ENCODE measurements around the gene ZNF24.

Gene ZNF24

GRCh38 chr18:35352778-35353177, 8.6 kb upstream of the ZNF24 start:
- DNase-seq, result no peak

DNA sequence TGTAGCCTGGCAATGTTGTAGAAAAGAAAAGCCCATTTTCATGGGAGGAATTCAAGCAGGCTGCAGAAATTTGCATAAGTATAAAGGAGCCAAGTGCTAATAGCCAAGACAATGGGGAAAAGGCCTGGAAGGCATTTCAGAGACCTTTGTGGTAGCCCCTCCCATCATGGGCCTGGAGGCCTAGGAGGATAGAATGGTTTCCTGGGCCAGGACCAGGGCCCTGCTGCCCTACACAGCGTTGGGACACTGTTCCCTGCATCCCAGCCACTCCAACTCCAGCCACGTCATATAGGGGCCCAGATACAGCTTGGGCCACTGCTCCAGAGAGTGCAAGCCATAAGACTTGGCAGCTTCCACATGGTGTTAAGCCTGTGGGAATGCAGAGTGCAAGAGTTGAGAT, 8.1 kb upstream of the ZNF24 start:
- no peak for DNase-seq

- no peak for DNase-seq
Measured at GRCh38 chr18:35348001-35348400, 3.8 kb upstream of the ZNF24 start.

GRCh38 chr18:35345950-35346349, 1.7 kb upstream of the ZNF24 start:
- no peak for DNase-seq

DNA sequence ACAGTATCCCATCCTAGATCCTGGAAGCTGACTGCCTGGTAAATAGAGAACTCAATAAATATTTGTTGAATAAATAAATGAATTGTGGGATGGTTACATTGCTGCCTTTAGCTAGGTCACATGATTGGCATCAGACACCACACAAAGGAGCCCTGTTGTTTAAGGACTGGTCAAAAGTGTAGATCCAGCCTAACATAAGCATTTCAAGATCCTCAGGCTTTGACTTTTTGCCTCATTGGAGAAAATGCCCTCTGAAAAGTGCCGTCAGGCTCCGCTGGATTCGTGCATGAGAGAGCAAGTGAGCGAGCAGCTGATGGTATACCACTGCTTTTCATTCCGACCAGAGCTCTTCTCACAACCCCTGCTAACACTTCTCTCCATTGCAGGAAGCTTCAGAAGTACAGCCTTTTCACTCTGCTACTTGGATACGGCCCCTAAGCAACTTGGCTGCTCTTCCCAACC, 1.3 kb upstream of the ZNF24 start:
- DNase-seq, result no peak

DNA sequence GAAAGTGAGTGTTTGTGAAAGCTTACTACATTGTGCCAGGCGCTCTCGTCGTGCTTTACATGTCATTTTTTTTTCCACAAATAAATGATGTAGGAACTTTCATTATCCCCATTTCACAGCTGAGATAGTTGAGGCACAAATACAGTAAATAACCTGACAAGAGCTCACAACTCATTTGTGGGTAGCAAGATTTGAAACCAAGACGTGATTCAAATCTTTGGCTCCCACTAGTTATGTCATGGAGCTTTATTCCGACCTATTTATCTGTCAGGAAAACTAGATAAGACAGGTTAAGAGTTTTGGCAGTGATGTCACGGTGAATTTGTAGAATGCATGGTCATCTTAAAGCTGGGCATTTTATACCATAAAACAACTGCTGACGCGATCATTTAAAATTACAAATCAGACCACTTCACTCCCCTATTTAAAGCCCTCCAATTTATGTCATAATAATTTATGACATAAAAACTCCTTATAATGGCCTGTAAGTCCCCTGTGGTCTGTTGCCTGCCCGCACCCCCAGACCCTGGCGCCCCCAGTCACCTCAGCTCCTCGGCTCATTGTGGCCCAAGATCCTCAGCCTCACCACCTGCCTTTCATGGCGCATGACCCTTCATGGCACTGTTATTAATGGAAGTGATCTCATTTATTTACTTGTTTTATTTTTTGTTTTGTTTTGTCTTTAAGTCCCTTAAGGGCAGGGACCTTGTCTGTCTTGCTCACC, 678 bp upstream of the ZNF24 start:
- DNase-seq, result no peak

- DNase-seq, result peak; percentile 8
Measured at GRCh38 chr18:35343488-35343935, 708 bp downstream of the ZNF24 start.

GRCh38 chr18:35337286-35337685, 6.9 kb downstream of the ZNF24 start:
- DNase-seq, result no peak

GRCh38 chr18:35335866-35336265, 8.4 kb downstream of the ZNF24 start:
- no peak for DNase-seq

DNA sequence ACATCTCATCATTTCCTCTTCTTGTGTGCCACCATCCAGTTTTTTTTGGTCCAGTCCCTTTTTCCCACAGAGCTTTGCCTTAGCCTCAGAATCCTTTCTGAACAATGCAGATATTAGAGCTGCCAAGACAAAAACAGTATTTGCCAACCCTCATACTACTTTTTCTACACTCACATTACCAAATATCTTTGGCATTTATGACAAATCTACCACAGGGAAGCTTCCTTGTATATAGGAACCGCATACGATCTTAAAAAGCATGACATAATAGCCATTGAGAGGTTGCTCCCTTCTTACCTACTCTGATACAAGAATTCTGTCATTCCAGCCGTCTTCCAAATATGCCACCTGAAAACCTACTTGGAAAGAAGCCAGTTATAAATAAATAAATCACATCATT, 9.4 kb downstream of the ZNF24 start:
- DNase-seq, result no peak

GRCh38 chr18:35334212-35334611, 10.0 kb downstream of the ZNF24 start:
- DNase-seq, result peak; percentile 48

GRCh38 chr18:35331367-35332087, 12.7 kb downstream of the ZNF24 start:
- DNase-seq, result no peak

GRCh38 chr18:35328868-35329267, 15.4 kb downstream of the ZNF24 start:
- DNase-seq, result no peak

DNA sequence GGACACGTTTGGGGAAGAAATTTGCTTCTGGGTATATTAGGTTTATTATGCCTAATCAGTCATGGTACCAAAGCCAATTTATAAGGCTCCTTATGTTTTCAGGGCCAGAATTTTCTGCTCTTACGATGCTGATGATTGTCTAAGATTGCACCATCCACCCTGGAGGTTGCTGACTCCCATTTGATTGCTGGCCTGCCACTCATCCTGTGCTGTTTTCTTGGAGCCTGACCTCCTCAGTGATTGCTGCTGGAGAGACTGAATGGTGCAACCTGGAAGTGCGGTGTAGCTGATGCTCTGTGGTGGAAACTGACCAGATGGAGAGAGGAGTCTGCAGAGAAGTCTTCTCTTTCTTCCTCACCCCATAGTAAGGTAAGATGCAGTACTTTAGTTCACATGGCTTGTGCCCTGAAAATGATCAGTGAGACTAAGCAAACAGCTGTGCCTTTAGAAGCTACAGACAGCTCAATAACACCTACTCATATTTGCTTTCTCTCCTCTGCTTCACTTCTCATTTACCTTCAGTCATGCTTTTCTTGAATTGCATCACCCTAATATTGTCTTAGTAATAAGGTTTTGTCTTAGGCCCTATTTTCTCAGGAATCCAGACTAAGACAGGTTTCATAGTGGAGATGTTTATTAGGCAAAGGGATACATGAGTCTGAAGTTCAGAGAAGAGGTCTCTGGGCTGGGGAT, 17.4 kb downstream of the ZNF24 start:
- no peak for DNase-seq

GRCh38 chr18:35324926-35325655, 19.1 kb downstream of the ZNF24 start:
- no peak for DNase-seq

DNA sequence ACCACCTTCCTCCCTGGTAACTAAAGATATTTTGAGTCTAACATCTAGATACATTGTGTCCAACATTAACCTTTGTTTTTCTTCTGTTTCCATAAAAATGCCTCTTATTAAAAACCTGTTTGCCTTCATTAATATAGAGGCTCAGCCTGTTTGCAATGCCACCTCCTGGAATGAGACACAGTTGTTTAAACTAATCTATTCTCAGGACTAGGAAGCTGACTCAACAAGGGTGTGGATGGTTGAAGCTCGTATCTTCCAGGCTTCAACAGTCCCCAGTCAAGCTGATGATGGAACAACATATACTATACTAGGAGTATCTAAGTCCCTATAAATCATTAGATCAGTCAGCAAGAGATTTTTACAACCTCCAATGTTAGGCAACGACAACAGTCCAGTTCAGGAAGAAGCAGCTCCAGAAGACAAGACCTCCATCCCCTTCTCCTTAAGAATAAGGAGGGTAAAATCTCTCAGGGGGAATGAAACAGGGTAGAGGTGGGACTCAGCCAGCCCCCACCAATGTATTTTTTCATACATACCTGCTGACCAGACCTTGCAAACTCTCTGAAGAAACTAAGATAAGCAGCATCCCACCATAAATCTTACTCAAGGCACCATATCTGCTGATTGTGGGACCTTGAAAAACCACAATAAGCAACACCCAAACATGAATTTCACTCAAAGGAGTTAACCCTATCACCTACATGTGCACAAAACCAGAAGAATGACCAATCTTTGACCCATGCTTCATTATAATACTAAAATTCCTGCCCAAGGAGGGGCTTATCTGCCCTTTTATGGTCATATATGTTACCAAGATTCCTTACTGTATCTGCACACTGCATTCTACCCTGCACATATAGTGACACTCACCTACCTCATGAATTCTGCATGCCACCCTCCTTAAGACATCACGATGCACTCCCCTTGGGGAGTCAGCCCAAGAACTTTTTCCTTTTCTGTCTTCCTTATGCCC, 21.4 kb downstream of the ZNF24 start:
- peak; percentile 5 for DNase-seq

GRCh38 chr18:35311496-35311895, 32.7 kb downstream of the ZNF24 start:
- no peak for DNase-seq

GRCh38 chr18:35306588-35307250, 37.5 kb downstream of the ZNF24 start:
- DNase-seq, result no peak

DNA sequence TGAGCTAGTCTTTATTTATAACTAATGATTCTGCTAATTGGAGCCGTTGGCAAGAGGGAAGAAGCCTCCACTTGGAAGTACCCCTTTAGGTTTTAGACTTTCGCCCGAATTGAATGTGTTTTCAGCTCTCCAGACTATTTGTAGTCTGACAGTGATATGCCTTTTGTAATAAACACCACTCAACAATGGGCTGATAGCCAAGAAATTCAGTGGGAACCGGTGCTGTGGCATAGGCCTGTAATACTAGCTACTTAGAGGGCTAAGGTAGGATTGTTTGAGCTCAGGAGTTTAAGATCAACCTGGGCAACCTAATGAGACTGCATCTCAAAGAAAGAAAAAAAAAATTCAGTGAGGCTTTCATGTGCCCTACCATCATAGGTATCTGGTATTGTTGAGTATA, 40.6 kb downstream of the ZNF24 start:
- no peak for DNase-seq

DNA sequence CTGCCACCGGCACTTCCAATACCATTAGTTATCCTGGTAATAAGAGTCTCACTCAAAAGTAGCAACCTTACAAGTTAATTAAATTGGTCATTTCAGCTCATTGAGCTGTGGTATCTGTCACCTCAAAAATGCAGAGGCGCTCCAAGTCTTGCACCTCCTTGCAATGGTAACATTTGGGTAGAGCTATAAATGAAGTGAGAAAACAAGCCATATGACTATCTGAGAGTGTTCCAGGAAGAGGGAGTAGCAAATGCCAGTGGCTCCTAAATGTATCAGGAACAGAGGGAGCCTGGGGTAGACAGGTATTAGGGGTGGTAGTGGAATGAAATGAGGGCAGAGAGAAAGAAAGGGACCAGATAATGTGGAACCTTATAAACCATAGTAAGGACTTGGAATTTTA, 48.2 kb downstream of the ZNF24 start:
- DNase-seq, result no peak

GRCh38 chr18:35291166-35291565, 53.1 kb downstream of the ZNF24 start:
- DNase-seq, result peak; percentile 16

Measured in hematopoietic multipotent progenitor cell treated with erythropoietin and hydrocortisone succinate and interleukin-3 and kit ligand, for 8 days (in vitro differentiated cells).